Esophagus muscularis mucosa (tissue), 4 donors: ENCODE measurements around the gene PRDX5. TPM values are rescaled to one million over a fixed set of nuclear protein-coding genes. Genes with fewer than 3 reads are reported as not detected.

ENCODE experiments used
- DNase-seq: peaks from one replicate; pipeline ENCODE4 v3.0.0-alpha.2; 2017; ENCODE audit errors: extremely low spot score
- H3K27ac ChIP-seq, 4 donors: fragments of 200-600 bp; sonication (generic); replicated peaks in 1 of 4; 1 replicate in 3 of 4; 2 replicates in 1 of 4; pipeline ENCODE4 v1.5.1; 2016 to 2019; ENCODE audit warnings: mild to moderate bottlenecking in 1 of 4
- H3K27me3 ChIP-seq, 4 donors: fragments of 200-600 bp; sonication (generic); one replicate each; pipeline versions ENCODE4 v1.5.1 to v1.6.0; 2016 to 2019
- H3K36me3 ChIP-seq, 4 donors: fragments of 200-600 bp; sonication (generic); one replicate each; pipeline ENCODE4 v1.5.1; 2016 to 2019
- H3K4me1 ChIP-seq, 4 donors: fragments of 200-600 bp; sonication (generic); one replicate each; pipeline ENCODE4 v1.5.1; 2016 to 2019
- H3K4me3 ChIP-seq, 4 donors: fragments of 200-600 bp; sonication (generic); 1 replicate in 2 of 4; 2 replicates in 2 of 4; pipeline ENCODE4 v1.5.1; 2016 to 2019; ENCODE audit warnings: mild to moderate bottlenecking in 4 of 4, moderate library complexity in 1 of 4
- H3K9me3 ChIP-seq, 4 donors: fragments of 200-600 bp; sonication (generic); 1 replicate in 3 of 4; 2 replicates in 1 of 4; pipeline ENCODE4 v1.5.1; 2016 to 2019
- CTCF ChIP-seq, 3 experiments: fragments of 200-600 bp in 2 of 3; fragments of 450-650 bp in 1 of 3; sonication (generic) in 2 of 3; IDR thresholded peaks; one replicate each; pipeline ENCODE4 v1.5.1; 2017 to 2019; ENCODE audit warnings: antibody characterized with exemption in 3 of 3, mild to moderate bottlenecking in 2 of 3, moderate library complexity in 1 of 3
- EP300 ChIP-seq: sonication (generic); formaldehyde crosslinking; IDR thresholded peaks from one replicate; pipeline ENCODE4 v1.6.1; 2017; ENCODE audit warnings: antibody characterized with exemption
- POLR2A ChIP-seq: fragments of 450-650 bp; IDR thresholded peaks from one replicate; pipeline ENCODE4 v1.6.1; 2017; ENCODE audit warnings: antibody characterized with exemption, moderate library complexity, mild to moderate bottlenecking, low read depth
- POLR2AphosphoS5 ChIP-seq, 2 donors: sonication (generic); formaldehyde crosslinking; IDR thresholded peaks; one replicate each; pipeline ENCODE4 v1.6.1; 2017; ENCODE audit warnings: antibody characterized with exemption in 2 of 2
- WGBS: methylation state at CpG from one replicate; pipeline ENCODE4 v1.1.5; 2018; 5-methylcytosine and 5-hydroxymethylcytosine counted together
- intact Hi-C: fragments of 100-400 bp; cut with DNase I; formaldehyde crosslinking; loops from one replicate; pipeline ENCODE4 v1.15.1; 2023
- total RNA-seq, 4 donors: library from RNA; depleted of rRNA; stranded (reverse); fragments of >200 nt; gene quantifications; one replicate each; pipeline versions ENCODE4 v1.1.0 to v1.2.1, GENCODE V29; 2016

Gene PRDX5
- total RNA-seq, 4 donors from 2014 or later, result 144 to 178 (median 155) TPM

GRCh38 chr11:64343767-64344559 is 26.0 kb downstream of the PRDX5 start:
- TF ChIP-seq CTCF (IDR thresholded peaks at IDR 0.05) (peak in 1 of 3 experiments; percentile 29), POLR2AphosphoS5 (IDR thresholded peaks at IDR 0.05) (no peak)
- H3K4me3 ChIP-seq, result no peak overlapping the region
- H3K9me3 ChIP-seq, result no peaks in the 10 kb centered on the region
- WGBS, result 68% methylated on average over 7 of the region's 18 CpGs
- no peaks in the 10 kb centered on the region for H3K27me3 ChIP-seq
- H3K36me3 ChIP-seq, result no peaks in the 10 kb centered on the region
- intact Hi-C loops, result no loop called here
- no peak overlapping the region for H3K27ac ChIP-seq
- no peak for DNase-seq
- H3K4me1 ChIP-seq, result peaks cover 7 to 33% (median 26%) of the 10 kb centered on the region in 4 donors

- Histone ChIP-seq H3K36me3 (no peaks in the 10 kb centered on the region), H3K4me1 (peaks cover 7 to 33% (median 26%) of the 10 kb centered on the region in 4 donors), H3K9me3 (no peaks in the 10 kb centered on the region), H3K27me3 (no peaks in the 10 kb centered on the region), H3K4me3 (no peak overlapping the region), H3K27ac (no peak overlapping the region)
- no peak for DNase-seq
- 93% methylated on average over 27 of the region's 28 CpGs for WGBS
- intact Hi-C loops, result no loop called here
- TF ChIP-seq EP300 (no peak), POLR2AphosphoS5 (IDR thresholded peaks at IDR 0.05) (no peak), POLR2A (no peak), CTCF (IDR thresholded peaks at IDR 0.05) (no peak)
Observed at GRCh38 chr11:64344787-64345186, 26.9 kb downstream of the PRDX5 start.

- H3K9me3 ChIP-seq, result no peaks in the 10 kb centered on the region
- H3K4me3 ChIP-seq, result no peak overlapping the region
- intact Hi-C loops, result no loop called here
- peaks cover 2 to 14% (median 13%) of the 10 kb centered on the region in 4 donors for H3K4me1 ChIP-seq
- TF ChIP-seq EP300 (no peak), POLR2AphosphoS5 (IDR thresholded peaks at IDR 0.05) (no peak), CTCF (IDR thresholded peaks at IDR 0.05) (no peak), POLR2A (no peak)
- H3K36me3 ChIP-seq, result no peaks in the 10 kb centered on the region
- 85% methylated on average over 12 of the region's 12 CpGs for WGBS
- no peak overlapping the region for H3K27ac ChIP-seq
- no peaks in the 10 kb centered on the region for H3K27me3 ChIP-seq
- DNase-seq, result no peak
Observed at GRCh38 chr11:64347193-64347867, 29.4 kb downstream of the PRDX5 start.

- H3K4me1 ChIP-seq, result peaks cover 0 to 3% (median 1%) of the 10 kb centered on the region in 4 donors
- TF ChIP-seq POLR2A, result no peak
- no peak for TF ChIP-seq EP300
- no peak for TF ChIP-seq CTCF (IDR thresholded peaks at IDR 0.05)
- TF ChIP-seq POLR2AphosphoS5 (IDR thresholded peaks at IDR 0.05), result no peak
- H3K36me3 ChIP-seq, result no peaks in the 10 kb centered on the region
- no peak for DNase-seq
- no peak overlapping the region for H3K27ac ChIP-seq
- no peaks in the 10 kb centered on the region for H3K27me3 ChIP-seq
- intact Hi-C loops, result no loop called here
- WGBS, result 76% methylated on average over 8 of the region's 14 CpGs
- no peak overlapping the region for H3K4me3 ChIP-seq
- H3K9me3 ChIP-seq, result no peaks in the 10 kb centered on the region
Observed at GRCh38 chr11:64348383-64349024, 30.6 kb downstream of the PRDX5 start.
